Sigmoid colon (tissue), 4 donors: ENCODE data around the gene LIPG.

Source experiments
- EP300 ChIP-seq, 4 donors: sonication (generic); formaldehyde crosslinking; IDR thresholded peaks; one replicate each; pipeline ENCODE4 v1.6.1; 2017; ENCODE audit warnings: antibody characterized with exemption in 4 of 4
- POLR2A ChIP-seq, 2 donors: fragments of 450-650 bp; IDR thresholded peaks; one replicate each; pipeline ENCODE4 v1.6.1; 2016; ENCODE audit warnings: antibody characterized with exemption in 2 of 2, mild to moderate bottlenecking in 2 of 2, moderate library complexity in 2 of 2
- POLR2AphosphoS5 ChIP-seq, 4 donors: sonication (generic); formaldehyde crosslinking; IDR thresholded peaks; one replicate each; pipeline ENCODE4 v1.6.1; 2017; ENCODE audit warnings: antibody characterized with exemption in 4 of 4
- TF ChIP-seq, protein P1 (sequence below), 4 experiments: fragments of 450-650 bp in 3 of 4; fragments of 200-600 bp in 1 of 4; IDR thresholded peaks; one replicate each; pipeline ENCODE4 v1.5.1; 2016 to 2019; ENCODE audit warnings: antibody characterized with exemption in 4 of 4, mild to moderate bottlenecking in 3 of 4, moderate library complexity in 2 of 4

DNA sequence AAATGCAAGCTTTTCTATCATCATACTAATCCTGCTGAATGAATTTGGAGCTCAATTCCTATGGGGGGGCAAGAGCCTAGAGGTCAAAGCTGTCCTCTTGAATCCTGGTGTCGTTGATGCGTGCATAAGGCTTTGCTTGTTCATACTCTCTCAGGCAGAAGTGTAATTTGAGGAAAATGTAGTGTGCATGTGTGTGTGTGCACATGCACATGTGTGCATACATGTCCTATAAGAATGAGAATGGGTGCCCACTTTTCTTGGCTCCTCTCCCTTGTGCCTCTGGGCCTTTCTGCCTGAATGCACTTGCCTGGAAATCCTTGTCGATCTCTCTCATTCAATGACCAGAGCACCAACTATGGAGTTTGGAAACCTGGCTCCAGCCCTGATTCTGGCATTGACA is 46.3 kb upstream of the LIPG start:
- TF ChIP-seq, protein P1, sequence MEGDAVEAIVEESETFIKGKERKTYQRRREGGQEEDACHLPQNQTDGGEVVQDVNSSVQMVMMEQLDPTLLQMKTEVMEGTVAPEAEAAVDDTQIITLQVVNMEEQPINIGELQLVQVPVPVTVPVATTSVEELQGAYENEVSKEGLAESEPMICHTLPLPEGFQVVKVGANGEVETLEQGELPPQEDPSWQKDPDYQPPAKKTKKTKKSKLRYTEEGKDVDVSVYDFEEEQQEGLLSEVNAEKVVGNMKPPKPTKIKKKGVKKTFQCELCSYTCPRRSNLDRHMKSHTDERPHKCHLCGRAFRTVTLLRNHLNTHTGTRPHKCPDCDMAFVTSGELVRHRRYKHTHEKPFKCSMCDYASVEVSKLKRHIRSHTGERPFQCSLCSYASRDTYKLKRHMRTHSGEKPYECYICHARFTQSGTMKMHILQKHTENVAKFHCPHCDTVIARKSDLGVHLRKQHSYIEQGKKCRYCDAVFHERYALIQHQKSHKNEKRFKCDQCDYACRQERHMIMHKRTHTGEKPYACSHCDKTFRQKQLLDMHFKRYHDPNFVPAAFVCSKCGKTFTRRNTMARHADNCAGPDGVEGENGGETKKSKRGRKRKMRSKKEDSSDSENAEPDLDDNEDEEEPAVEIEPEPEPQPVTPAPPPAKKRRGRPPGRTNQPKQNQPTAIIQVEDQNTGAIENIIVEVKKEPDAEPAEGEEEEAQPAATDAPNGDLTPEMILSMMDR (IDR thresholded peaks at IDR 0.05), result no peak
- TF ChIP-seq POLR2A (IDR thresholded peaks at IDR 0.05) (no peak), POLR2AphosphoS5 (IDR thresholded peaks at IDR 0.05) (no peak), EP300 (IDR thresholded peaks at IDR 0.05) (no peak)
